Stimulated activated CD8-positive, alpha-beta memory T cell treated with anti-CD3 and anti-CD28 coated beads, Interleukin-7, amount 100 ng/mL, for 24 hours (primary cell): ENCODE data around the gene CHMP6.
"Not testable (repeated sequence)": the region's sequence is repeated elsewhere in the genome, so short reads cannot be mapped to it uniquely, and the experiment has no call there.

Experiments
- DNase-seq: peaks from one replicate; pipeline ENCODE4 v3.0.0-alpha.2; 2020; ENCODE audit warnings: low read depth

CHMP6 gene

GRCh38 chr17:81012574-81013447, 21.2 kb downstream of the CHMP6 start:
- no peak for DNase-seq

DNA sequence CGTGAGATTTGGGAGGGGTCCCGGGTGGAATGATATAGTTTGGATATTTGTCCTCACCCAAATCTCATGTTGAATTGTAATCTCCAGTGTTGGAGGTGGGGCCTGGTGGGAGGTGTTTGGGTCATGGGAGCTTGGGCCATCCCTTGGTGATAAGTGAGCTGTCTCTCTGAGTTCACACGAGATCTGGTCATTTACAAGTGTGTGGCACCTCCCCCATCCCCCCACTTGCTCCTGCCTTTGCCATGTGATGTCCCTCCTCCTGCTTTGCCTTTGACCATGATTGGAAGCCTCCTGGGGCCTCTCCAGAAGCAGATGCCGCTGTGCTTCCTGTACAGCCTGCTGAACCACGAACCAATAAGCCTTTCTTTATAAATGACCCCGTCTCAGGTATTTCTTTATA, 22.0 kb downstream of the CHMP6 start:
- DNase-seq = no peak

GRCh38 chr17:81015136-81015535, 23.5 kb downstream of the CHMP6 start:
- DNase-seq = no peak

DNA sequence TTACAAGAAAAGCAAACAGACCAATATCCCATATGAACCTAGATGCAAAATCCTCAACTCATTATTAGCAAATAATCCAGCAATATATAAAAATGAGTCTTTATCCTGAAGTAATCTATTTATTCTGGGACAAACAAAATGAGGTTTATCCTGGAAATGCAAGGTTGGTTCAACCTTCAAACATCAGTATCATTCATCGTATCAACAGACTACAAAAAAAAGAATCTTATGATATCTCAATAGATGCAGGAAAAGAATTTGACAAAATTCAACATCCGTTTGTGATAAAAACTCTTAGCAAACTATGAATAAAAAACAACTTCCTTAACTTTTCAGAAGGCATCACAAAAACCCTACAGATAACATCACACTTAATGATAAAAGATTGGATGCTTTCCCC, 24.9 kb downstream of the CHMP6 start:
- no peak for DNase-seq

DNA sequence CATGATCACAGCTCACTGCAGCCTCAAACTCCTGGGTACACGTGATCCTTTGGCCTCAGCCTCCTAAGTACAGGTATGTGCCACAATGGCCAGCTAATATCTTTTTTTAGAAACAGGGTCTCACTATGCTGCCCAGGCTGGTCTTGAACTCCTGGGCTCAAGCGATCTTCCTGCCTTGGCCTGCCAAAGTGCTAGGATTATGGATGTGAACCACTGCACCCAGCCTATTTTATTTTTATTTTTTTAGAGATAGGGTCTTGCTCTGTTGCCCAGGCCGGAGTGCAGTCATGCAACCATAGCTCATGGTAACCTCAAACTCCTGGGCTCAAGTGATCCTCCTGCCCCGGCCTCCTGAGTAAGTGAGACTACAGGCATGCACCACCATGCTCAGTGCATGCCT, 25.7 kb downstream of the CHMP6 start:
- not testable (repeated sequence) for DNase-seq

DNA sequence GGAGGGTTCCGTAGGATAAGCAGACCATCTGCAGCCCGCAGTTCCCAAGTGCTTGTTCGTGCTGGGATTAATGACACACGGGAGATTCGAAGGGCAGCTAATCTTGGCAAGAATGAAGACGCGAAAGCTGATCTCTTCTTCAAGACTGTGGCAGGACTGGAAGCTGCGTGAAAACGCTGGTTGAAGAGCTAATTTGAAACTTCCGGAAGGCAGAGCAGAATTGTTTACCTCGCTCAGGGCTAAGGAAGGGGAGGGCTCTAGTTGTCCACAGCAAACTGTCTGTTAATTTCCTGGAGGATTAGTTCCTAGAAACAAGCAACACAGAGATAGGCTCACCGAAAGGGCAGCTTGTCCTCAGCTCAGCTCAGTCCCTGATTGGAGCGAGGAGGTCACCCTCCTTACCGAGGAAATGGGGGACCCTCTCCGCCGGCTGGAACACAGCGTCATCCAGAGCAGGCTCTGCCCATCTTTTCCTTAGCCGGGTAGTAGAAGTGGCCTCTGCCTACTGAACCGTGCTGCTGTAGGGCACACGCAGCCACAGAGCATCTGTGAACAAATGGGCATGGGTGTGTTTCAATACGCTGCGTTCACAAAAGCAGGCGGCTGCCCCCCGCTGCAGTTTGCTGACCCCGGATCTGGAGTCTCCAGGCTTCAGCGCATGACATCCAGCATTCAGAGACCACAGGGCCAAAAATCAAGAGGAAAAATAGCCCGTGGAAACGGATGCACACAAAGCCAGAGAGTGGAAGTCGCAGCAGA, 26.6 kb downstream of the CHMP6 start:
- DNase-seq = no peak

DNA sequence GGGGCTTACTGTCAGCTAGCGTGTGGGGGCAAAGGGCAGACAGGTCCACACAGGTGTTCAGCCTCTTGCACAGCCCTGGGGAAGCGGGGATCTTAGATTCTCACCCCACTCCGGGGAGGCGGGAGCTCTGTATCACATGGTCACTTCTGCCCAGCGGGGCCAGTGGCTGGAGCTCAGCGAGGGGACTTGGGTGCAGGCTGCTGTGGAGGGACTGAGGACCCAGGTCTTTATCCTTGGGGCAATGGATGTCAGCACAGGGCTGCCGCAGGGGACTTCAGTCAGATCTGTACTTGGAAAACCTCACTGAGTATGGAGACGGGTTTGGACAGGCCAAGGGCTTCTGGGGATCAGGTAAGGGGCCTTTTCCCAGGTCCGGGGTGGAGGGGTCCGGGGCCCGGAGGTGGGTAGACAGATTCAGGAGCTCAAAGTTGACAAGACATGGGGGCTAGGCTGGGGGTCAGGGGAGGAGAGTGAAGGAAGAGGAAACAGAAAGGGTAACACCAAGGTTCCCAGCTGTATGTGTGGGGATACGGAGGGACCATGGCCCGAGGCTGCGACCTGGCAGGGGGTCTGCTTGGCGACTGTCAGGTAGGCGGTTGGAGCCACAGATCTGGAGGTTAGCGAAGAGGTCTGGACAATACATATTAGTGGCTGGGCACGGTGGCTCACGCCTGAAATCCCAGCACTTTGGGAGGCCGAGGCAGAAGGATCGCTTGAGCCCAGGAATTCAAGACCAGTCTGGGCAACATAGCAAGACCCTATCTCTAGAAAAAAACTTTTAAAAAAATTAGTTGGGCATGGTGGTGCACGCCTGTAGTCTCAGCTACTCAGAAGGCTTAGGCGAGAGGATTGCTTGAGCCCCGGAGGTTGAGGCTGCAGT, 28.2 kb downstream of the CHMP6 start:
- DNase-seq = no peak

DNA sequence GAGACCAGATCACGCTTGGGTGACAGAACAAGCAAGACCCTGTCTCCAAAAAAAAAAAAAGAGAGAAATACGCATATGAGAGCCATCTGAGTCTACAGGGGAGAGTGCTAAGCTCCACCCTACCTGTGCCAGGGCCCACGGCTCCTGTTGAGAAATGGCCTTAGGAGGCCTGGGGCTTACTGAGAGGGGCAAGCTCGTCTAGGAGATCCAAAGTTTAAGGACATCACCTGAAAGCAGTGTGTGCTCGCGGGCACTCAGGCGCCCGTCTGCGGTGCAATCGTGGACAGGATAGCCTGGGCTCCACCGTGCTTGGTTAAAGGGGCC, 28.8 kb downstream of the CHMP6 start:
- DNase-seq = no peak

DNA sequence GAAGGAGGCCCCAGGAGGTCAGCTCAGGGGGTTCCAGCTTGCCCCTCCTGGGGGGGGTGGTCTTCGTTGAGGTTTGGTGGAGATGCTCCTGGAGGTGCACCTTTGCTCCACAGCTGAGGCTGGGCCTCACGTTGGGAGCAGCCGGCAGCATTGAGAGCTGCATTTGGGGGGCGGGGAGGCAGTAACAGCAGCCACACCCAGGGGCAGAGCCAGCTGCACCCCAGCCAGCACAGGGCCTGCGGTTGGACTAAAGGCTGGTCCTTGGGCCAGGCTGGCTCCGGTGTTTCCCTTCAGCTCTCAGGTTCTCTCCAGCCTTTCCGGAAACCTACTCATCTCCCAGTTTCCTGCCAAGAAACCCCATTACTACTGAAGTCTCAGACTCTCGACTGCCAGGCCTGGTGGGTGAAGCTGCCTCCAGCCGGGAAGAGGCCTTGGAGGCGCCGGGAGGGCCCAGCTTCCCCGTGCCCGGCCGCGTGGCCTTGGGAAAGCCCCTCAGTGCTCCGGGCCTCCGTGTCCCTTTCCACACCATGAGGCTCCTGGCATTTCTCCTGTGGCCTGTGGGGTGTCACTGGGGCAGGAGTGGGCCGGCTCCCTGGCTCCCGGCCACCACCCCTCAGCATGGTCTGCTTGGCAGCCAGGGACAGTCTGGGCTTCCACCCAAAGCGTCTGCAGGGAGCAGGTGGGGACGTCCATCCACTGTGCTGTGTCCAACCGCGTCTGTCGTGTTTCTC, 29.3 kb downstream of the CHMP6 start:
- no peak for DNase-seq

GRCh38 chr17:81021531-81022343, 30.1 kb downstream of the CHMP6 start:
- no peak for DNase-seq

- no peak for DNase-seq
Observed at GRCh38 chr17:81022344-81022676, 30.7 kb downstream of the CHMP6 start.

GRCh38 chr17:81025065-81025740, 33.6 kb downstream of the CHMP6 start:
- DNase-seq = no peak

- no peak for DNase-seq
Observed at GRCh38 chr17:81025741-81026129, 34.1 kb downstream of the CHMP6 start.

- DNase-seq = no peak
Observed at GRCh38 chr17:81026266-81027036, 34.8 kb downstream of the CHMP6 start.

DNA sequence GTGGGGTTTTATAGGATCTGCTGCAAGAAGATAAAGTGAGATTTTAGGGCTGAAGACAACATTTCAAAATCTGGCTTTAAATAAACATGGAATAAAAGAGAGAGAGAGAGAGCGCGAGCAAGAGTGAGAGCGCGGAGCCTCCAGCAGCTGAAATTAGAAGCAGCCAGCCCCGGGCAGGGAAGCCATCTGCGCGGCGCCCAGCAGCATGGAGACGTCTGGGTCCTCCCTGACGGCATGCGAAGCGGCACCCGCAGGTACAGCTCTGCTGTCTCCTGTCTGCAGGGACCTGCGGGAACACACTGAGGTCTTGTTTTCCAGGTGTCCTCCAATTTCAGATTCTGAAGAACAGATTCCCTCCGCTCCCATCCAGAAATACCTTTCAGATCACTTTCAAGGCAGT, 35.4 kb downstream of the CHMP6 start:
- no peak for DNase-seq

GRCh38 chr17:81027591-81028505, 36.2 kb downstream of the CHMP6 start:
- DNase-seq = no peak

GRCh38 chr17:81028506-81028858, 36.8 kb downstream of the CHMP6 start:
- no peak for DNase-seq

DNA sequence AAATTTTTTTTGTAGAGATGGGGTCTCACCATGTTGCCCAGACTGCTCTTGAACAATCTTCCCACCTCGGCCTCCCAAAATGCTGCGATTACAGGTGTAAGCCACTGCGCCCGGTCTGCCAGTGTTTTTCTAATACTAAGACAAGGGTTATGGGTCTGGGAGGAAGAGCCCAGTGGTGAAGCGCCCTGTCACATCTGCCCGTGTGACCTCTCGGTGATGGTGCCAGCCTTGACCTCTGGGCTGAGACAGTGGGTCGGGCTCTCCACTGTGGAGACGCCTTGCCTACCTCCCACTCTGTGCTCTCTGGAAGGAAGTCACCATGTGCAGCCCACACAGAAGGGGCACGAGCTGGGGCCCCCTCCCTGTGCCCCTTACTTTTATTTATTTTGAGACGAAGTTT, 38.2 kb downstream of the CHMP6 start:
- no peak for DNase-seq

- DNase-seq = not testable (repeated sequence)
Observed at GRCh38 chr17:81030312-81030711, 38.7 kb downstream of the CHMP6 start.
